ENCODE data around the gene GET4.

Gene GET4

DNA sequence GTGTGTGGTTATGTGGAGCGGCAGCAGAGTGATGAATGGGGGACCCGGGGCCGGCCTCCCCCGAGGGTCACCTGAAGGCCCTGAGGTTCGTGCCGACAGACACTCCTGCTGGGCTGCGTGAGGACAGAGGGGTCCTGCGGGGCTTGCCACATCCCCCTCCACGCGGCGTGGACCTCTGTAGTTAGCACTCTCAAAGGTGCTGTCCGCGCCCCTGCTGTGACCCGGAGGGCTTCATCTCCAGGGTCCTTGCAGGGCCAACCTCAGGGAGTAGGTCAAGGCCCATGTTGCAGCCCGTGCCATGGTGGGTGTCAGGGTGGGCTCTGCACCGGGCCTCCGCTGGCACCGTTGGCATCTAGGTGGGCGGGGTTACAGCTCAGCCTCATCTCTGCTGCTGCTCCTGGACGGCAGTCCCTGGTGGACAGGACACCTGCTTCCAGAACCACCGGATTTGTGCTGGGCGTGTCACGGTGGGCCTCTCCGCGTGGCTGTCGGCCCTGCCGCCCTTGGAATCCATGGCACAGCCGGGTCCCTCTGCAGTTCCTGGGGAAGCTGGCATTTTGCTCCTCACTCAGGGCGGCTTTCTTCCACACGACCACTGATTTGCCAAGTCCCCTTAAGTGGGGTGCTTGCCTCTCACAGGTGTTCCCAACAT lies 19.8 kb upstream of the GET4 start:
- no peak for DNase-seq (ENCODE audit: extremely low spot score)
- TF ChIP-seq FOXK2 (IDR thresholded peaks at IDR 0.05) (no peak), BHLHE40 (IDR thresholded peaks at IDR 0.05; ENCODE audit: borderline replicate concordance) (no peak), SUZ12 (IDR thresholded peaks at IDR 0.05) (no peak), HDGF (IDR thresholded peaks at IDR 0.05; ENCODE audit: borderline replicate concordance) (no peak), L3MBTL2 (conservative IDR thresholded peaks at IDR 0.05) (no peak), FOXA1 (IDR thresholded peaks at IDR 0.05) (no peak), NFRKB (IDR thresholded peaks at IDR 0.05) (no peak), LEF1 (IDR thresholded peaks at IDR 0.05; ENCODE audit: borderline replicate concordance) (no peak), ZNF384 (IDR thresholded peaks at IDR 0.05) (no peak), TARDBP (IDR thresholded peaks at IDR 0.05) (no peak), SP1 (IDR thresholded peaks at IDR 0.05) (no peak), CTBP1 (IDR thresholded peaks at IDR 0.05; ENCODE audit: borderline replicate concordance) (no peak), ELF4 (IDR thresholded peaks at IDR 0.05) (no peak), ARNT (IDR thresholded peaks at IDR 0.05) (no peak), FOXM1 (IDR thresholded peaks at IDR 0.05; ENCODE audit: borderline replicate concordance) (no peak)
- TF ChIP-seq, protein P1, sequence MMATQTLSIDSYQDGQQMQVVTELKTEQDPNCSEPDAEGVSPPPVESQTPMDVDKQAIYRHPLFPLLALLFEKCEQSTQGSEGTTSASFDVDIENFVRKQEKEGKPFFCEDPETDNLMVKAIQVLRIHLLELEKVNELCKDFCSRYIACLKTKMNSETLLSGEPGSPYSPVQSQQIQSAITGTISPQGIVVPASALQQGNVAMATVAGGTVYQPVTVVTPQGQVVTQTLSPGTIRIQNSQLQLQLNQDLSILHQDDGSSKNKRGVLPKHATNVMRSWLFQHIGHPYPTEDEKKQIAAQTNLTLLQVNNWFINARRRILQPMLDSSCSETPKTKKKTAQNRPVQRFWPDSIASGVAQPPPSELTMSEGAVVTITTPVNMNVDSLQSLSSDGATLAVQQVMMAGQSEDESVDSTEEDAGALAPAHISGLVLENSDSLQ (IDR thresholded peaks at IDR 0.05): no peak
- POLR2A ChIA-PET: no interaction called here
- CTCF ChIA-PET: interaction anchor here (1.1 kb wide), 1 partner anchor 16 kb away, joined by 4 read pairs; no protein-coding TSS in a partner anchor

DNA sequence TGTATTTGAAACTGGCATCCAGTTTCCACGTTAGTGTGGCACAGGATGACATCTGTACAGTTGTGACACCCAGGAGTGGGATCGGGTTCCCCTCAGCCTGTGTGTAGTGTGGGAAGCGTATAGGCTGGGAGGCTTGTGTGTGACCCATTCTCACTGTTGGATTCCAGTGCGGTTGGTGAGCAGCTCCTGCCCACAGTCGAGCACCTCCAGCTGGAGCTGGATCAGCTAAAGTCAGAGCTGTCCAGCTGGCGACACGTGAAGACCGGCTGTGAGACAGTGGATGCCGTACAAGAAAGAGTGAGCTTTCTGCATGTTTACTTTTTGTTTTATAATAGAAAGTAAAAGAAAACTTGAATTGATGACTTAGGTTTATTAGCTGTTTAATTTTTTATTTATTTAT lies 18.7 kb upstream of the GET4 start:
- ChIA-PET CTCF (interaction anchor here (0.6 to 0.9 kb wide), 2 partner anchors 14 to 292 kb away, joined by 3 read pairs; no protein-coding TSS in a partner anchor), POLR2A (no interaction called here)
- no peak for DNase-seq (ENCODE audit: extremely low spot score)
- TF ChIP-seq SUZ12 (IDR thresholded peaks at IDR 0.05): no peak
- no peak for TF ChIP-seq FOXA1 (IDR thresholded peaks at IDR 0.05)
- no peak for TF ChIP-seq BHLHE40 (IDR thresholded peaks at IDR 0.05; ENCODE audit: borderline replicate concordance)
- no peak for TF ChIP-seq LEF1 (IDR thresholded peaks at IDR 0.05; ENCODE audit: borderline replicate concordance)
- TF ChIP-seq SP1 (IDR thresholded peaks at IDR 0.05): no peak
- no peak for TF ChIP-seq CTBP1 (IDR thresholded peaks at IDR 0.05; ENCODE audit: borderline replicate concordance)
- no peak for TF ChIP-seq ELF4 (IDR thresholded peaks at IDR 0.05)
- no peak for TF ChIP-seq ARNT (IDR thresholded peaks at IDR 0.05)
- no peak for TF ChIP-seq FOXK2 (IDR thresholded peaks at IDR 0.05)
- TF ChIP-seq TARDBP (IDR thresholded peaks at IDR 0.05): no peak
- TF ChIP-seq ZNF384 (IDR thresholded peaks at IDR 0.05): no peak
- TF ChIP-seq HDGF (IDR thresholded peaks at IDR 0.05; ENCODE audit: borderline replicate concordance): no peak
- TF ChIP-seq L3MBTL2 (conservative IDR thresholded peaks at IDR 0.05): no peak
- TF ChIP-seq FOXM1 (IDR thresholded peaks at IDR 0.05; ENCODE audit: borderline replicate concordance): no peak

DNA sequence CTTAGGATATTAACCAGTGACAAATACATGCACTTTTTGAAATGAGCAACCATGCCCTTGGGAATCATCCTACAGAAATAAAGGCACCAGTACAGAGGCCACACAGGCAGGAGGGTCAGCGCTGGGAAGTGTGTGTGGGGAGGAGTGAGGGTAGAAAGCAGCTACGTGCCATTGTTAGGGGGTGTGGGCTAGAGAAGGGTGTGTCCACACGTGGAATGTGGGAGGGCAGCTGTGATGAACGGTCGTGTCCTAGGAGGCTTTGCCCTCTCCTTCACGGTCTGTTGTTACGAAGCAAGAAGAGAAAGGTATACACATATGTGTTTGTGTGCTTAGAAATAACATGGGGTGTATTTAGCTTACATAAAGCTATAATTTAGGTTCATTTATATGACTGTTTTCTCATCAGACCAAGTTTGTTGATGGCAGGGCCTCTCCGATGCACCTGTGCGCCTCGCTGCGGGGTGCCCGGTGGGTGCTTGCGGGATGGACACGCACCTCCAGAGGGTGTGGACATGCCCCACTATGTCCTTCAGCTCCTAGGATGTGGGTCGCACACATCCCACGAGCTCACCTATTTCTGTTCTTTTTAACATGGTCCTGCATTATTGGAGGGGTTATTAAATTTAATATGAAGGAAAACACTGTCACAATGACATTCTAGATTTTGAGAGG lies 16.9 kb upstream of the GET4 start:
- POLR2A ChIA-PET: no interaction called here
- no peak for DNase-seq (ENCODE audit: extremely low spot score)
- TF ChIP-seq FOXA1 (IDR thresholded peaks at IDR 0.05): no peak
- no peak for TF ChIP-seq SUZ12 (IDR thresholded peaks at IDR 0.05)
- no peak for TF ChIP-seq NFRKB (IDR thresholded peaks at IDR 0.05)
- no peak for TF ChIP-seq CTBP1 (IDR thresholded peaks at IDR 0.05; ENCODE audit: borderline replicate concordance)
- no peak for TF ChIP-seq TARDBP (IDR thresholded peaks at IDR 0.05)
- TF ChIP-seq ELF4 (IDR thresholded peaks at IDR 0.05): no peak
- TF ChIP-seq BHLHE40 (IDR thresholded peaks at IDR 0.05; ENCODE audit: borderline replicate concordance): no peak
- no peak for TF ChIP-seq ARNT (IDR thresholded peaks at IDR 0.05)
- no peak for TF ChIP-seq ZNF384 (IDR thresholded peaks at IDR 0.05)
- no peak for TF ChIP-seq L3MBTL2 (conservative IDR thresholded peaks at IDR 0.05)
- TF ChIP-seq LEF1 (IDR thresholded peaks at IDR 0.05; ENCODE audit: borderline replicate concordance): no peak
- TF ChIP-seq, protein P1 (IDR thresholded peaks at IDR 0.05): no peak
- TF ChIP-seq SP1 (IDR thresholded peaks at IDR 0.05): no peak
- TF ChIP-seq HDGF (IDR thresholded peaks at IDR 0.05; ENCODE audit: borderline replicate concordance): no peak
- no peak for TF ChIP-seq FOXK2 (IDR thresholded peaks at IDR 0.05)
- TF ChIP-seq FOXM1 (IDR thresholded peaks at IDR 0.05; ENCODE audit: borderline replicate concordance): no peak
- CTCF ChIA-PET: interaction anchor here (0.6 kb wide), 1 partner anchor 45 kb away, joined by 3 read pairs; no protein-coding TSS in a partner anchor

DNA sequence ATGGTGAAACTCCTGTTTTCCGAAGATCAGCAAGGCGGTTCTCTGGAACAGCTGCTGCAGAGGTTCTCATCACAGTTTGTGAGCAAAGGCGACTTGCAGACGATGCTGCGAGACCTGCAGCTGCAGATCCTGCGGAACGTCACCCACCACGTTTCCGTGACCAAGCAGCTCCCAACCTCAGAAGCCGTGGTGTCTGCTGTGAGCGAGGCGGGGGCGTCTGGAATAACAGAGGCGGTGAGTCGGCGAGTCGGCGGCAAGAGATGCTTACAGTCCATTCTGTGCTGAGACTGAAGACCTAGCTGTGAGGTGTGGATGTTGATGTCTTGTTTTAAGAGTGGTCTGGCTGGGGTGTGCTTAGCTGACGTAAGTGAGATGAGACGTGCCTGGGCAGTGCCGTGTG lies 16.2 kb upstream of the GET4 start:
- ChIA-PET POLR2A (no interaction called here), CTCF (no interaction called here)
- no peak for DNase-seq (ENCODE audit: extremely low spot score)
- TF ChIP-seq ELF4 (IDR thresholded peaks at IDR 0.05) (no peak), NFRKB (IDR thresholded peaks at IDR 0.05) (no peak), BHLHE40 (IDR thresholded peaks at IDR 0.05; ENCODE audit: borderline replicate concordance) (no peak), TARDBP (IDR thresholded peaks at IDR 0.05) (no peak), SP1 (IDR thresholded peaks at IDR 0.05) (no peak), HDGF (IDR thresholded peaks at IDR 0.05; ENCODE audit: borderline replicate concordance) (no peak), LEF1 (IDR thresholded peaks at IDR 0.05; ENCODE audit: borderline replicate concordance) (no peak), FOXA1 (IDR thresholded peaks at IDR 0.05) (no peak), ARNT (IDR thresholded peaks at IDR 0.05) (no peak)
- TF ChIP-seq, protein P1 (IDR thresholded peaks at IDR 0.05): no peak

DNA sequence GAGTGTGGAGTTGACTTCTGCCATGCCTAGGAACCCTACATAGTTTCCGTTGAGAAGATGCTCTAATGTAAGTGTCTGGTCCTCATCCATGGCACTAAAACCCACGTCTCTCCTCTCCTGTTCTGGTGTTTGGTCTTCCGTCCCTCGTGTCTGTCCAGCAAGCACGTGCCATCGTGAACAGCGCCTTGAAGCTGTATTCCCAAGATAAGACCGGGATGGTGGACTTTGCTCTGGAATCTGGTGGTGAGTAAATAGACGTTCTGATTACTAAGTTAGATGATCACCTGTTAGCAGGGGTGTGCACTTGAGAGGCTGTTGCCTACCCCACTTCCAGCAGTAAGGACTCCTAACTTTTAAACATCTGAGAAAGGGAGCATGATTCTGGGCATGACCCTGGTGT lies 15.1 kb upstream of the GET4 start:
- ChIA-PET CTCF (no interaction called here), POLR2A (no interaction called here)
- no peak for TF ChIP-seq ARNT (IDR thresholded peaks at IDR 0.05)
- TF ChIP-seq NFRKB (IDR thresholded peaks at IDR 0.05): no peak
- no peak for TF ChIP-seq ELF4 (IDR thresholded peaks at IDR 0.05)
- no peak for TF ChIP-seq HDGF (IDR thresholded peaks at IDR 0.05; ENCODE audit: borderline replicate concordance)
- TF ChIP-seq FOXA1 (IDR thresholded peaks at IDR 0.05): no peak
- TF ChIP-seq SUZ12 (IDR thresholded peaks at IDR 0.05): no peak
- TF ChIP-seq BHLHE40 (IDR thresholded peaks at IDR 0.05; ENCODE audit: borderline replicate concordance): no peak
- TF ChIP-seq FOXM1 (IDR thresholded peaks at IDR 0.05; ENCODE audit: borderline replicate concordance): no peak
- TF ChIP-seq CTBP1 (IDR thresholded peaks at IDR 0.05; ENCODE audit: borderline replicate concordance): no peak

More for the DNA sequence above, 15.1 kb upstream of the GET4 start:
- no peak for DNase-seq (ENCODE audit: extremely low spot score)

Measured in HEK293T (cell line).